ENCODE data around the gene OPTC.
"Not testable (repeated sequence)": the region's sequence is repeated elsewhere in the genome, so short reads cannot be mapped to it uniquely, and the experiment has no call there.

Gene OPTC

GRCh38 chr1:203493901-203494300 lies at the start of gene OPTC:
OPTC (plus strand) TSS chr1:203494153; CDS start chr1:203496006, 1,853 bp downstream.
- no peak for DNase-seq (ENCODE audit: insufficient read length, low spot score)
- no peak for FAIRE-seq
- TF ChIP-seq, protein P1, sequence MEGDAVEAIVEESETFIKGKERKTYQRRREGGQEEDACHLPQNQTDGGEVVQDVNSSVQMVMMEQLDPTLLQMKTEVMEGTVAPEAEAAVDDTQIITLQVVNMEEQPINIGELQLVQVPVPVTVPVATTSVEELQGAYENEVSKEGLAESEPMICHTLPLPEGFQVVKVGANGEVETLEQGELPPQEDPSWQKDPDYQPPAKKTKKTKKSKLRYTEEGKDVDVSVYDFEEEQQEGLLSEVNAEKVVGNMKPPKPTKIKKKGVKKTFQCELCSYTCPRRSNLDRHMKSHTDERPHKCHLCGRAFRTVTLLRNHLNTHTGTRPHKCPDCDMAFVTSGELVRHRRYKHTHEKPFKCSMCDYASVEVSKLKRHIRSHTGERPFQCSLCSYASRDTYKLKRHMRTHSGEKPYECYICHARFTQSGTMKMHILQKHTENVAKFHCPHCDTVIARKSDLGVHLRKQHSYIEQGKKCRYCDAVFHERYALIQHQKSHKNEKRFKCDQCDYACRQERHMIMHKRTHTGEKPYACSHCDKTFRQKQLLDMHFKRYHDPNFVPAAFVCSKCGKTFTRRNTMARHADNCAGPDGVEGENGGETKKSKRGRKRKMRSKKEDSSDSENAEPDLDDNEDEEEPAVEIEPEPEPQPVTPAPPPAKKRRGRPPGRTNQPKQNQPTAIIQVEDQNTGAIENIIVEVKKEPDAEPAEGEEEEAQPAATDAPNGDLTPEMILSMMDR (IDR thresholded peaks at IDR 0.05; ENCODE audit: insufficient read depth, missing control alignments): no peak

- TF ChIP-seq, protein P1 (IDR thresholded peaks at IDR 0.05; ENCODE audit: insufficient read depth, missing control alignments): no peak
- FAIRE-seq (no peak), DNase-seq (ENCODE audit: insufficient read length, low spot score) (no peak)
These were observed 49.8 kb upstream of the OPTC start for GRCh38 chr1:203444171-203444576.

- DNase-seq (ENCODE audit: insufficient read length, low spot score) (no peak), FAIRE-seq (no peak)
- TF ChIP-seq, protein P1 (IDR thresholded peaks at IDR 0.05; ENCODE audit: insufficient read depth, missing control alignments): no peak
These were observed 46.8 kb upstream of the OPTC start for GRCh38 chr1:203447151-203447550.

GRCh38 chr1:203447598-203447997 lies 46.4 kb upstream of the OPTC start:
- not testable (repeated sequence) for FAIRE-seq

DNA sequence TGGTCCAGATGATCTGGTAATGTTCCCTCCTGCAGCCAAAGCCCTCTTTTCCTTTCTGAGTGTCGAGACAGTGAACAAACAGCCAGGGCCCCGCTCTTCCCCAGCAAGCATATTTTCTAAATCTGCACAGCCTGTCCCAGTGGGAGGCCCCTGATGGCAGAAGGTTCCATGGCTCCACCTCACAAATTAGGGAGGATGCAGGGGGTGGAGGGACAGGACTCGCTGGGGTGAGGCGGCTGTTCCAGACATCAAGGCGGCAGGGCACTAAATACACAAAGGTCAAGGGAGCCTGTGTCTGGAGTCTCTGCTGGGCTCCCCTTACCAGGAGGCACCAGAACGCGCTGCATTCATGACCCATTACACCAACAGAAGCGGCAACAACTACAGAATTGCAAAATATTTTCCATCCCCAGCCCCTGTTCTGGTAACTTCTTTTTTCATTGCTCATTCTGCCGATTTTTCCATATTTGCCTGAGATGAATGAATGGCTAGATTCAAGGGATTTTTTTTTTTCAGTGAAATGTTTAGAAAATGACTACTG lies 45.4 kb upstream of the OPTC start:
- no peak for FAIRE-seq

More at GRCh38 chr1:203447598-203447997, 46.4 kb upstream of the OPTC start:
- not testable (repeated sequence) for DNase-seq (ENCODE audit: insufficient read length, low spot score)

GRCh38 chr1:203450001-203450400 lies 44.0 kb upstream of the OPTC start:
- FAIRE-seq (no peak), DNase-seq (ENCODE audit: insufficient read length, low spot score) (no peak)
- TF ChIP-seq, protein P1 (IDR thresholded peaks at IDR 0.05; ENCODE audit: insufficient read depth, missing control alignments): no peak

More for the DNA sequence above, 45.4 kb upstream of the OPTC start:
- no peak for DNase-seq (ENCODE audit: insufficient read length, low spot score)
- TF ChIP-seq, protein P1 (IDR thresholded peaks at IDR 0.05; ENCODE audit: insufficient read depth, missing control alignments): no peak

DNA sequence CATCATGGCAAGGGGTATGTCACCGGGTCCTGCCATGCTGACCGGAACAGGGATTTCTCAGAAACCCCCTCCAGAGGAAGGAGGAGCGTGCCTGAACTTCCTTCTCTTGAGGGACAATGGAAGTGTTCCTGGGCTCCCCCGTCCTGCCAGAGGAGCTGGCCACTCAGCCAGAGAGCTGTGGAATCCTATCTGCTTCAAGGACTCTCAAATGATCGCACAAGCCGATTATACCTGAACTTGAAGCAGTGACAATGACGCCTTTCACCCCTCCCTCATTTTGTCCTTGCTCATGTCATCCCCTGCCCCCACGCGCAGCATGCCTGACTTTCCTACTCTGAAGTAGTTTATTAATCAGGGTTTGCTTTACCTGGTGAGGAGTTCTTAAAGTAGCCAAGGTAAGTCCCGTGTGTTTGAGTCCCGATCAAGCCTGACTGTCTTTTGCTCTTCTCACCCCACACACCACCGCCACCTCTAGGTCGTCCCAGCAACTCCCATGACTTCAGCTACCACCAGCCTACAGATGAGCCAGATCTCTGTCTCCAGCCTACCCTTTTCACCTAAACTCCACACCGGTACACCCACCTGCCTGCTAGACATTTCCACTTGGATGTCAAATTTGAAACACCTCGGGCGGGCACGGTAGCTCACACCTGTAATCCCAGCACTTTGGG lies 43.3 kb upstream of the OPTC start:
- TF ChIP-seq, protein P1 (IDR thresholded peaks at IDR 0.05; ENCODE audit: insufficient read depth, missing control alignments): no peak
- FAIRE-seq: no peak
- DNase-seq (ENCODE audit: insufficient read length, low spot score): no peak
